ENCODE data around the gene SKP2.

SKP2 gene

DNA sequence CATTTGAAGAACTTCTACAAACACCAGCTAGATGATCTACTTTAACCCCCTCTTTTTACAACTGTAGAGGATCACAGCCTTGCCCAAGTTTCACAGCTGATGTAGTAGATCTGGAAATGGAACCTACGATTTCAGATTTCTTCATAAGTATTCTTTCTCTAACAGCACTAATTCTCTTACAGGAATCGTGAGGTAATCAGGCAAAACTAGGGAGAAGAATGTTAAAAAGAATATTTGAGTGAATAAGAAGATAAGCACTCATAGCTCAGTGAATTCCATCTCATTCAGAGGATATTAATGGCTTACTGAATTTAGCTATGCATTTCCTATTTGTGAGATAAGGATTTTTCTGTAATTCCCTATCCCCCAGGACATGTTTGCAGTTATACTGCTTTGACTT, 47.7 kb downstream of the SKP2 start:
- DNase-seq (ENCODE audit: low spot score) = no peak

DNA sequence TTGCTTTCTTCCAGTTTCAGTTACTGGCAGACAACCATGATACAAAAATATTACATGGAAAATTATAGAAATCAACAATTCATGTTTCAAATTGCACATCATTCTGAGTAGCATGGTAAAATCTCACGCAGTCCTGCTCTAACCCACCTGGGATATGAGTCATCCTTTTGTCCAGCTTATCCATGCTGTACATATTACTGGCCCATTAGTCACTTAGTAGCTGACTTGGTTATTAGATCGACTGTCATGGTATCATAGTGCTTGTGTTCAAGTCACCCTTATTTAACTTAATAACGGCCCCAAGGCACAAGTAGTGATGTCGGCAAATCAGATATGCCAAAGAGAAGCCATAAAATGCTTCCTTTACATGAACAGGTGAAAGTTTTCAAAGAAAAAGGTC, 48.6 kb downstream of the SKP2 start:
- DNase-seq (ENCODE audit: low spot score) = no peak

DNA sequence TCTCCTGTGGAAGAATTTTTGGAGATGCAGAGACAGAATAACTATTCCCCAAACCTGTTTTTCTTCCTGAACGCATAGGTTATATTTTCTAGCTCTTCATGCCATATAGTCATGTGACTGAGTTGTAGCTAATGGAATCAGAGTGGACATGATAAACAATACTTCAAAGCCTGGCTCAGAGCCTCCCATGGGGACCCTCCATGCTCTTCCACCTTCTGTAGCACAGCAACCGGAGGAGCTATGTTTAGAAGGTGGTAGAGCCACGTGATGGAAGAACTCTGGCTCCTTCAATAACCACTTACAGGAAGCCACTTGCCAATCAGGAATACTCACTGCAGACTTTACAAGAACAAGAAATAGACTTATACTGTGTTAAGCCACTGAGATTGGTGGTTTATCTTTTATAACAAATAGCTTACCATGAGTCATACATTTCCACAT, 50.6 kb downstream of the SKP2 start:
- DNase-seq (ENCODE audit: low spot score) = peak; percentile 4

DNA sequence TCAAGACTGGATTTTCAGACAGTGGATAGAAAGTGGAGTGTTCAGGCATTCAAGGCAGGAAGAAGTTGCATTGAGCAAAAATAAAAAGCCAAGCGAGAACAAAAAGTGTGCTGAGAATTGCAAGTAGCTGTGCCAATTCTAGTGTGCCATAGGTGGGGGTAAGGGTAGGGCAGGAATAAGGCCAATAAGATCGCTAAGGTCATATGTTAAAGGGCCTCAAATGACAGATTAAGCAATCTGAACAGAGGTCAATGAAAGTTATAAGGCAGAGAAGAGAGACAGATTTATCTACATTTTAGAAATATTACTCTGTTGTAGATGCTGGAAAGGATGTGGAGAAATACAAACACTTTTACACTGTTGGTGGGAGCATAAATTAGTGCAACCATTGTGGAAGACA, 53.4 kb downstream of the SKP2 start:
- DNase-seq (ENCODE audit: low spot score) = no peak

DNA sequence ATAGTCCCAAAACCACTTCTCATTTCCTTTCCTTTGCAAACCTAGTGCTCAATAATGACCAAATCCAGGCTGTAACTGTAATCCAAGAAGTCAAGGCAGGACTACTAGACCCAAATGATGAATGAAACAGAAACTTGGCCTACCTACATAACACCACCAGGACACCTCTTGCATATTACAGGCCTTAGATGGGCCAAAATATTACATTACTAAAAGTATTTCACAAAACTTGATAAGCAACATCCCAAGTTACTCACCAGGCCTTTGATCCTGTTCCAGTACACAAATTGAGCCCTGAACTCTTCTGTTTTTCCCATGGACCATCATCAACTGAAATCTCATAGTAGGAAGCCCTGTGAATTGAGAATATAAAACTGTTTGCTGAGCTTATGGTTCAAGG, 55.0 kb downstream of the SKP2 start:
- DNase-seq (ENCODE audit: low spot score) = no peak

DNA sequence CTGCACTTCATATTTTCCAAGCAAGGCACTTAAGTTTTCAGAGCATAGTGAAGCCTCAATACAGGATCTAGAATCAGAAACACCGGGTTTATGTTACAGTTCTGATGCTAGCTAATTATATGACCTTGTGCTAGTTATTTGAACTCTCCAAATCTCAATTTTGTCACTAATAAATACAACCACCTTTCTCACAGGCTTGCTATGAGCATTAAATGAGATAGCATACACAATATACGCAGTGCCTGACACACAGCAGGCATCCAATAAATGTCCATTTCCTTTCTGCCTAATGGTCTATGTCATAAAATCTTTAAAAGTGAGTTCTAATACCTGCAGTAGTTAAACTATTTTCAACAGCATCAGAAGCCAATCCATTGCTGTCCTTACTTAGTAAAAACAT, 56.9 kb downstream of the SKP2 start:
- no peak for DNase-seq (ENCODE audit: low spot score)

DNA sequence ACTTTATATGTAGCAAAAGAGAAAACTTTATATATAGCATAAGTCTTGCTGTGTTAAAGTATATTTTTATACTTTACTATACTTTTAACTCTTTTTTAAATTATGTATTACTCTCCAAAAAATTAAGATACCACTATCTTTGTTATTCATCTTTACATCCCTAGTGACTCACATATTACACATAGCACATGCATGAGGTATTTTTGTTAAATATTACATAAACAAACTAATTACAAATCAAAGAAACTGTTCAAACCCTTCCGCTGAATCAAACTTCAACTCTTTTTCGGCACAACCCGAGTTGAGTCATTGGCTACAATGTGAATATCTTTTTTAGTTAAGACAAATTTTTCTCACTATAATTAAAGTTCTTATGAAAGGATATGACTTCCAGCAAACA, 57.8 kb downstream of the SKP2 start:
- no peak for DNase-seq (ENCODE audit: low spot score)

DNA sequence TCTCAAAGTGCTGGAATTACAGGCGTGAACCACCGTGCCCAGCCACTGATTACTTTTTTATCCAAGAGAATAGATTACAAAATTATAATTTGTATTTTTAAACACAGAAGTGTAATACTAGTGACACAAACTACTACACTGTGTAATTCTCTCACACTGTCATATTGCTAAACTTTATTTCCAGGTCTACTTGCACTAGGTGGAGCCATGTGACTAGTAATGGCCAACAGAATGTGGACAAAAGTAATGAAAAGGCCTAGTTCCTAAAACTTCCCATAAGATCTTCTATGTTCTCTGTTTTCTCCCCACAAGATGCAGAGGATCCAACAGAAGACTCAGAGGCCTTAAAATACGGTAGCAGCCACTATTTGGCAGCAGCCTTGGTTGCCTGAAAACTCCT, 62.5 kb downstream of the SKP2 start:
- DNase-seq (ENCODE audit: low spot score) = no peak

DNA sequence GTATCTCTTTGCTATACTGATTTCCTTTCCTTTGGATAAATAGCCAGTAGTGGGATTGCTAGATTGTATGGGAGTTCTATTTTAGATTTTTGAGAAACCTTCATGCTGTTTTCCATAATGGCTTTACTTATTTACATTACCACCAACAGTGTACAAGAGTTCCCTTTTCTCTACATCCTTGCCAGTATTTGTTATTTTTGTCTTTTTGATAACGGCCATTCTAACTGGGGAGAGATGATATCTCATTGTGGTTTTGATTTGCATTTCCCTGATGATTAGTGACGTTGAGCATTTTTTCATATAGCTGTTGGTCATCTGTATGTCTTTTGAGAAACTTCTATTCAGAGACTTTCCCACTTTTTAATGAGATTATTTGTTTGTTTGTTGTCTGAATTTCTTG, 64.0 kb downstream of the SKP2 start:
- no peak for DNase-seq (ENCODE audit: low spot score)

DNA sequence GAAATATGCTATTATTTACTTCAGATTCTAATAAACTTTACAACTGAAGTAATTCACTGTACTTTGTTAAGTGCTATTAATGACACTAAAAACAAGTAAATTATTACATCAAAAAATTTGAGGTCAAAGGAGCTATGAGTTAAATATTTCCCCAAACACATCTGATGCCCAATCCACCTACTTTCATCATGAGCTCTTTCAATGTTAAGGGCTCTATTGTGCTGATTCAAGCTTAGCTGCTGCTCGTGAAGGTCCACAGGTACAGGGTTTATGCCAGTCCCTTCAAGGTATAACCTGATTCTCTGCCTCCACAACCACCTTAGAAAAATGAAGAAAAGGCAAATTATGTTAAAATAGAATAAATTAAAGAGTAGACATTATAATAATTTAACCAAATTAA, 65.7 kb downstream of the SKP2 start:
- no peak for DNase-seq (ENCODE audit: low spot score)

DNA sequence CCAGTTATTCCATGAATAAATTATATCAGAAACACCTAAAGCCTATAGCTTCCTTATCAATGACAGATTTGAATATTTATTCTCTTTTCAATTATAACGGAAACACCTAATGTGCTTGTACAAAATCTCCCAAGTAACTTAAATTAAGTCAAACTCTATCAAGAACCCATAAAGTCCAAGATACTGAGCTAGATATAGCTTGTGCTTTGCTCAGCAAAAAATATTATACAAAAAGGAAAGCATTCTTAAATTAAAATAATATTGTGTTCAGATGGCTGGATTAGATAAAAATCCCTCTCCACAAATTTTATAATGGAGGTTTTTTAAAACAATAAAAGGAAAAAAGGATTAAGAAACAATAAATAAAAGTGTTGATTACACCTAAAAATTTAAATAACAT, 66.1 kb downstream of the SKP2 start:
- DNase-seq (ENCODE audit: low spot score) = no peak

DNA sequence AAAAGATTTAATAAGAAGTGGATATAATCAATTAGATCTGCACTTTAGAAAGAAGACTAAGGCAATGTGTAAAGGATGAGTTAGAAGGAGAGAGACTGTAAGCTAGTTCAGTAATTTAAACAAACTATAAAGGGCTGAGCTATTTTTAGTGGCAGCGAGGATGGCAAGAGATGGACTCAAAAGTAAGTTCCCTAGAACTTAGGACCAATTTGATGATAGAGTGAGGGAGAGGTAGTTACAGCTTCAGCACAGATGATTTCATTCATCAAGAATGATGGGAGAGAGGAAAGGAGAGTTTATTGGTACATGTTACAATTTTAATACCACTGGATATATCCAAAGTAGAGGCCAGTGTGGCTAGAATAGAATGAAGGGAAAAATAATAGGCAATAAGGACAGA, 70.7 kb downstream of the SKP2 start:
- no peak for DNase-seq (ENCODE audit: low spot score)

DNA sequence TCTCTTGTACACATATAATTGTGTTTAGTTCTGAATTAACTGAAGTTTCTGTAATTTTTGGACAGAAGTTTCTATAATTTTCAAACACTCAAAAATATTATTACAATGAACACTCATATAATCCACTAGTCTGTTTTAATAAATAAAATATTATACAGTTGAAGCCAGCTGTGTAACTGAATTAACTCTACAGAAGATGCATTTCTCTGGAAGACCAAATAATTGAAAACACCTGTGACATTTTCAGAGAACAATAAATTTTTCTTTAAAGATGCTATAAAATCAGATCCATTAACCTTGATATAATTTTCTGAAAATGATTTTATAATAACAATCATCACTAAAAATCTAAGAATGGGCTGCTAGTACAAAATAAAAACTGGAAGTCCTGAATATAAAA, 75.1 kb downstream of the SKP2 start:
- no peak for DNase-seq (ENCODE audit: low spot score)

DNA sequence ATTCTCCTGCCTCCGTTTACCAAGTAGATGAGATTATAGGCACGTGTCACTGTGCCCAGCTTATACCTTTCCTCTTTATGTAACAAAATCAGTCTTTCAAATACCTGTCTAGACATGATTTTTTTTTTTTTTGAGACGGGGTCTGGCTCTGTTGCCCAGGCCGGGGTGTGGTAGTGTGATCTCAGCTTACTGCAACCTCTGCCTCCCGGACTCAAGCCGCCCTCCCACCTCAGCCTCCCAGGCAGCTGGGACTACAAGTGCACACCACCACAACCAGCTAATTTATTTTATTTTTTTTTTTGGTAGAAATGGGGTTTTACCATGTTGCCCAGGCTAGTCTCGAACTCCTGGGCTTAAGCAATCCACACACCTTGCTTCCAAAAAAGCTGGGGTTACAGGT, 76.6 kb downstream of the SKP2 start:
- no peak for DNase-seq (ENCODE audit: low spot score)

DNA sequence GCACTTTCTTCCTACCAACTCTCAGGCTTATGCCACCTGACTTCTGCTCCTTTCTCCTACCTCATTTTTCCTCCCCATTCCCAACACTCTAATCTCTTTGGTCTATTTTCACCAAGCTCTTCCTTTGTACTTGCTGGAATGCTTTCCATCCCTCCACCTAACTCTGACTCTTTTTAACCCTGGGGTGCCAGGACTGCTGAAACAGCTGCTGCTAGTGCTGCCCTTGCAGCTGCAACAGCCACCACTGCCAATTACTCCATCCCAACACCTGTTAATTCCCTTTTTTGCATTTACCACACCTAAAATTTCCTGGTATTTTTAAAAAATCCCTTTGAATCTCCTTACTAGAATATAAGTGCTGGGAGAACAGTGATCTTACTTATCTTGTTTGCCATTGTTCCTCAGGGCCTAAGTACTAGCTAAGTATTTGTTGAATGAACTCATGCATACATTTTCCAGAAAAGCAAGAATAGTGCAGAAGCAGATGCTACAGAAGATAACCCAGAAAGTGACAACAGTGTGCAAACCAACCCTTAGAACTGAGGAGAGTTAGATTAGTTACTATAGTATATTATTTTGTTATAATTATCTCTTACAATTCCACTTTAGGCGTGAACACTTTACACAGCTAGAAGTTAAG, 78.4 kb downstream of the SKP2 start:
- DNase-seq (ENCODE audit: low spot score) = no peak

DNA sequence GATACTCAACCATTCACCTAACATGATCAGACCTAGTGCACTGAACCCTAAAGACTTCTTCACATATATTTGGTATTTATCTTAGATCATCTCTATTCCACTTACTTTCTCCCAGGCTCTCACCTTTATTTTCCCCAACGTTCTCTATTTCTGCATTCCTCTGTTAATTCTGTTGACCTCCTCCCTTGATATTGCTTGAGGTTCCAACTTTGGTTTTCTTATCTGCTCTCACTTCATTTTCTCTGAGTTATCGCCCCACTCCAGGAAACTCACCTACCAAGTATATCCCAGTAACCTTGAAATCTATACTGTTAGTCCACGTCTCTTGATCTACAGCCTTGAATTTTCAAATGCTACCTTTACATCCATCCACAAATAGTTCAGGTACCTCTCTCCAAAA, 80.6 kb downstream of the SKP2 start:
- DNase-seq (ENCODE audit: low spot score) = no peak

Measured in COLO829 (cell line).